WTC11 (cell line): ENCODE results near the gene RTF2.

Experiments
- ATF3 ChIP-seq: sonication (generic); formaldehyde crosslinking; conservative IDR thresholded peaks from 2 replicates; pipeline ENCODE4 v1.8.1; 2022; ENCODE audit warnings: mild to moderate bottlenecking, missing genetic modification reagents
- ATF6 ChIP-seq: sonication (generic); formaldehyde crosslinking; IDR thresholded peaks from 2 replicates; pipeline ENCODE4 v1.8.1; 2023; ENCODE audit warnings: mild to moderate bottlenecking, missing genetic modification reagents
- CTCF ChIP-seq: fragments of 200-600 bp; IDR thresholded peaks from 2 replicates; pipeline ENCODE4 v1.8.0; 2022; ENCODE audit warnings: antibody characterized with exemption
- MXD4 ChIP-seq: fragments of 250-450 bp; sonication (Bioruptor Pico); IDR thresholded peaks from 2 replicates; pipeline ENCODE4 v1.8.0; 2021; ENCODE audit warnings: mild to moderate bottlenecking, moderate library complexity, borderline replicate concordance
- NR2C2 ChIP-seq: sonication (generic); formaldehyde crosslinking; IDR thresholded peaks from 2 replicates; pipeline ENCODE4 v1.8.0; 2022; ENCODE audit warnings: mild to moderate bottlenecking, missing genetic modification reagents
- NR3C1 ChIP-seq: sonication (generic); formaldehyde crosslinking; conservative IDR thresholded peaks from 2 replicates; pipeline ENCODE4 v1.8.1; 2023; ENCODE audit warnings: low read depth, mild to moderate bottlenecking, missing genetic modification reagents
- PREB ChIP-seq: sonication (generic); formaldehyde crosslinking; IDR thresholded peaks from 2 replicates; pipeline ENCODE4 v1.8.1; 2022; ENCODE audit warnings: mild to moderate bottlenecking, missing genetic modification reagents, moderate library complexity, borderline replicate concordance
- TEAD4 ChIP-seq: sonication (generic); formaldehyde crosslinking; IDR thresholded peaks from 2 replicates; pipeline ENCODE4 v1.8.0; 2022; ENCODE audit warnings: mild to moderate bottlenecking, missing genetic modification reagents
- ZNF263 ChIP-seq: sonication (generic); formaldehyde crosslinking; IDR thresholded peaks from 2 replicates; pipeline ENCODE4 v1.8.1; 2022; ENCODE audit warnings: low read depth, mild to moderate bottlenecking, moderate library complexity, missing genetic modification reagents

- no peak for TF ChIP-seq MXD4 (CRISPR knock-in tag)
- no peak for TF ChIP-seq NR3C1 (CRISPR knock-in tag)
- TF ChIP-seq TEAD4 = no peak
- TF ChIP-seq ZNF263 = no peak
- no peak for TF ChIP-seq ATF3 (CRISPR knock-in tag)
- TF ChIP-seq CTCF = no peak
- no peak for TF ChIP-seq PREB (CRISPR knock-in tag)
- TF ChIP-seq ATF6 (CRISPR knock-in tag) = no peak
- no peak for TF ChIP-seq NR2C2
Observed at GRCh38 chr20:56445130-56445529, 23.3 kb upstream of the RTF2 start.
